ENCODE measurements around the gene SRGN.

The SRGN gene

DNA sequence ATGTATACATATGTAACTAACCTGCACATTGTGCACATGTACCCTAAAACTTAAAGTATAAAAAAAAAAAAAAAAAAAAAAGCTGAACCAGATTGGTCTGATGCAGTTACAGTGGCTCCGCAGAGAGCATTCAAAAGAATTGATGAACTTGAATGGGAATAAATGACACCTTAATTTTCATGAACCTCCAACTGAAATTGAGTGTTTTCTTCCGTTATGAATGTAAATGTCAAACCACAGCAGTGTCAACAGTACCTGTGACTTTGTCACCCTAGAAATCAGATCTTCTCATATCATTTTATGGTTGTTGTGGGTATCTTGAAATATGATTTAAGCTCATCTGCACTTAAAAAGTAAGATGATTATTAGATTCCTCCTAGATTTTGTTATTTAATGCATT, 32.7 kb upstream of the SRGN start:
- no peak for DNase-seq
- TF ChIP-seq GATA1 (IDR thresholded peaks at IDR 0.05; ENCODE audit: low read depth, low read length) (no peak), POLR2A (IDR thresholded peaks at IDR 0.05; ENCODE audit: low read length) (no peak)

DNA sequence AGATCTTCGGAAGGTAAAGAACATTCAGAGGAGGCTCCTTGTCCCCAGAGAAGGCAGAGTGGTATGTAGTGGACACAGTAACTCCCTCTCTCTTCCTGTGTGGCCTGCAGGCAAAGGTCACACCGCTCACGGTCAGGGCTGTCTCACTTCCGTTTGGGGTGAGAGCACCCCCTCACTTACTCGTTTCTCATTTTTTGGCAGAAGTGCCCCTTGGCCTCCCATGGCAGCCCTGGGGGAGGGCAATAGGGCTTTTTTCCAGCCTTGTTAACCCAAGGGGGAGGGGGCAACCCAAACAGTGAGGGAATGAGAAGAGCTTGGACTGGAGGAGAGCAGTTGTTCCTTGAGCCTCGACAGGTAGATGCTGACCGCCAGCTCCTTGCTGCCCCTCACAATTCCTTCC, 31.8 kb upstream of the SRGN start:
- DNase-seq = no peak
- TF ChIP-seq GATA1 (IDR thresholded peaks at IDR 0.05; ENCODE audit: low read depth, low read length) (no peak), POLR2A (IDR thresholded peaks at IDR 0.05; ENCODE audit: low read length) (no peak)

DNA sequence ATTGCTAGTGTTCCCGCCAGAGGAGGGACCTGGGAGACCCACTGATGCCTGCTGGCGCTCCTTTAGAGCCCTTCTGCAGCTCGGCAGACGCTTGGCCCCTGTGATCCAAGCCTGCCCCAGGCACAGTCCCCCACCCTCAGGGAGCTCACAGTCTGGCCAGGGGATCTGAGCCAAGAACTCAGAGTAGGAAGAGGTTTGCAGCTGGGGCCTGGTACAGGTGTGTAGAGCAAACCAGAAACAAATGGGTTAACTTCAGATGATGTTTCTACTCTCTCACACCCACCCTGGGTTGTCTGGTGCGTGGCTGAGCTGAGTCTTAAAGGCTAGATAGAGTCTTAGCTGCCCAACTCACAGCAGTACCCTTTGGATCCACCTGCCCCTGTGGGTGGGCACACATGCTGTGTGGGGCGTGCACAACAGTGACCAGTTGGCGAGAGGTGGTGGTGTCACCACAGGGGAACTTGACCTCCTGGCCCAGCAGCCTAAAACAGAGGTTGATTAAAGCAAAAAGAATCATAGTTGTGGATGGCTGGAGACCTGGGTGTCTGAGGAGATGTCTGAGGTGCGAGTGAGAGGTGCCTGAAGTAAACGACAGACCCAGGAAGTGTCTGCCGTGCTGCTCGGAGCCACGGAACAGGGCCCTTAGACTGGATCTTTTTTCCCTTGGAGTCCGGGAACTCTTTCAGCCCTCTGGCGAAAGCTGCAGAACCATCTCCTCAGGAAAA, 31.2 kb upstream of the SRGN start:
- DNase-seq = no peak

DNA sequence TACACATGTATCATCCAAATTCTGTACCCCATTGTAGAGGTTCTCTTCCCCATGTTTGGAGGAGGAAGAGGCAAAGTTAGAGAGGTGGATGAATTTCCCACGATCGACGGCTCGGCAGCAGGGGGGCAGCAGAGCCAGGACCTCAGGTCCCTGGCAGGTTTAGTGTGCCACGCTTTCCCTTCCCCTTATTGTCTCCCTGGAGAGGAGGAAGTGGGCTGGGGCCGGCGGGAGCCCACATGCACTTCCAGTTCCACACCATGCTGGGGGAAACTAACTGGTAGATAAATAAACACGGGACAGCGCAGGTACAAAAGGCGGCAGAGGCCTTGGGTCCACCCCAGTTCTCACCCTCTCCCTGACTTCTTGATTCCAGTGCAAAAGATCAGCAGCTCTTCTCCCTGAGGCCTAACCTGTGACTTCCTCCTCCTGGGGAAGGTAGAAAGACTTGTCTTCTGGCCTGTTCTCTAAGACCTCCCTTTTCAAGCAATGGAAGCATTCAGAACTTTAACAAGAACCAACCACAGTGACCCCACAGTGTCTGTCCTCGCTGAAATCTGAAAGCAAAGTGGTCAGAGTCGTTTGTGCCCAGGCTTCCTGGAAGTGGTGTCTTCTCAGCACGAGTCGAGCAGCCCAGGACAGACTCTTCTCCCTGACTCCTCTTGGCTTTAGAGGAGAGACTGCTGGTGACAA, 30.5 kb upstream of the SRGN start:
- TF ChIP-seq POLR2A (IDR thresholded peaks at IDR 0.05; ENCODE audit: low read length) (no peak), GATA1 (IDR thresholded peaks at IDR 0.05; ENCODE audit: low read depth, low read length) (no peak)
- DNase-seq = no peak

More for the DNA sequence above, 31.2 kb upstream of the SRGN start:
- TF ChIP-seq GATA1 (IDR thresholded peaks at IDR 0.05; ENCODE audit: low read depth, low read length) (no peak), POLR2A (IDR thresholded peaks at IDR 0.05; ENCODE audit: low read length) (no peak)

DNA sequence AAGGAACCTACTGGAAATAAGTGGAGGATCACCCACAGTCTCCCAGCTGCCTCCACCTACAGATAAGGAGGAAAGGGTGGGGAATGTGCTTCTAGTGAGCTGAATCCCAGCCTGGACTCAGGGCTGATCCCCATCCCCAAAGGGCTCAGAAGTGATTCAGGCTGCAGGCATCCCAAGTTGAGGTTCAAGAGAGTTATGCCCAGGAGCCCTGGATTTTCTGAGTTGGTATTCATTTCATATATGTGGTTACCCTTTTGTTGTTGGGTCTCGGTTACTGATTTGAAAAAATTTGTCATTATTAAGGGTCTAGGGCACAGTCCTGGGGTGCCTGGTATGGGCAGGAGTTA, 30.0 kb upstream of the SRGN start:
- TF ChIP-seq POLR2A (IDR thresholded peaks at IDR 0.05; ENCODE audit: low read length) (no peak), GATA1 (IDR thresholded peaks at IDR 0.05; ENCODE audit: low read depth, low read length) (no peak)
- no peak for DNase-seq

DNA sequence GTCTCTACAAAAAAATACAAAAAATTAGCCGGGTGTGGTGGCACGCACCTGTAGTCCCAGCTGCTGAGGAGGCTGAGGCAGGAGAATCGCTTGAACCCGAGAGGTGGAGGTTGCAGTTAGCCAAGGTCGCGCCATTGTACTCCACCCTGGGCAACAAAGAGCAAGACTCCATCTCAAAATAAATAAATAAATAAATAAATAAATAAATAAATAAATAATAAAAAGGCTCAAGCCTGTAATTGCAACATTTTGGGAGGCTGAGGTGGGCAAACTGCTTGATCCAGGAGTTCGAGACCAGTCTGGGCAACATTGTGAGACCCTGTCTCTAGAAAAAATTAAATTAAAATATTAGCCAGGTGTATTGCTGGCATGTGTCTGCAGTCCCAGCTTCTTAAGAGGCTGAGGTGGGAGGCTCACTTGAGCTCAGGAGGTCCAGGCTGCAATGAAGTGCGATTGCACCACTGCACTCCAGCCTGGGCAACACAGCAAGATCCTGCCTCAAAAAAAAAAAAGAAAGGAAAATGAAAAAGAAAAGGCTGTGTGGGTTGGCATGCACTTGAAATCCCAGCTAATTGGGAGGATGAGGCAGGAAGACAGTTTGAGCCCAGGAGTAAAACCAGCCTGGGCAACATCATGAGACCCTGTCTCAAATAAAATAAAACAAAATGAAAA, 27.6 kb upstream of the SRGN start:
- no peak for TF ChIP-seq POLR2A (IDR thresholded peaks at IDR 0.05; ENCODE audit: low read length)
- TF ChIP-seq GATA1 (IDR thresholded peaks at IDR 0.05; ENCODE audit: low read depth, low read length) = no peak
- no peak for DNase-seq

DNA sequence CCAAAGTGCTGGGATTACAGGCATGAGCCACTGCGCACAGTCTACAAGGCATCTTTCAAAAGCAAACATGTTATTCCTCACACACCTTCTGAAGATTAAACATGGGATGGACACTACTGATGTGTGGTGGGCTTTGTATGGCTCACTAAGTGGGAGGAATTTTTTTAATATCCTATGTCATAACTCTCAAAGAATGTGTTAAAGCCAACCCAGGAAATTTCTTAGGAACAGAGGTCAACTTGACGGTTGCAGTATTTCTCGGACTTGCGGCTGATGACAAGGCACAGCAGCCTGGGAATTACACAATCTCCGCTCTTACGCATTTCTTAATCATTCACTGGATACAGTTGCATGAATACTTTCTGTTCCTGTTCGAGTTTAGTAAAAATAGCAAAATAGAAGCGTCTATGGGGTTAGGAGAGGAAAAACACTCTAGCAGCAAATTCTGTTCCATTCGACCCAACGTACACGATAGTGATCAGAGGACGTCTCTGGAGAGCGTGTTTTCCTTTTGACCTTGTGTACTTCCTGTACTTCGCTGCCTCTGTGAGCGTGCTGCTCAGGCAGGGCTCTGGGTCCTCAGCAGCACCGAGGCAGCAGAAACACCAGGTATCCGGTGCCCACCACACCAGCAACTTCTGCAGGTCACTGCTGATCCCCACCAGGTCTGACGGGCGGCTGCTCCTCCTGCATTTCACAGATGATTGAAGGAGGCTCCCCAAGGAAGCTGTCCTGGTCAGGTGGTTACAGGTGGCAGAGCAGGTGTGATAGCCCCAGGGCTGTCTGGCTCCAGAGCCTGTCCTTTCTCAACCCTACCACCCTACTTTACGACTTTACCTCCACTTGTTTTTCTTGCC, 26.4 kb upstream of the SRGN start:
- DNase-seq = peak; percentile 45 to 64
- TF ChIP-seq GATA1 (IDR thresholded peaks at IDR 0.05; ENCODE audit: low read depth, low read length) (no peak), POLR2A (IDR thresholded peaks at IDR 0.05; ENCODE audit: low read length) (peak; percentile 33)

DNA sequence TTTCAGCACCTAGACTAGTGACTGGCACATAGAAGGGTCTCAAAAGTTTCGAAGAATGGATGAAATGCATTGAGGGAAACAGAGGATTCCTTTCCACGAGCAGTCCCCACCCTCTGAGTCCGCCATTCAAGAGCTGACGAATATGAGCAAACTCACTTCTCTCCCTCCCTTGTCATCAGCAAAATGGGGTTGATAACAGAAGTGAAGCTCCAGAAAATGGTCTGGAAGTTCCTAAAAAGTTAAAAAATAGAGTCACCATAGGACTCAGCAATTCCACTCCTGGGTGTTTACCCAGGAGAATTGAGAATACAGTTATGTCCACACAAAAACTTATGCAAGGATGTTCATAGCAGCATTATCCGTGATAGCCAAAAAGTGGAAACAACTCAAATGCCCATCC, 25.0 kb upstream of the SRGN start:
- DNase-seq = no peak
- TF ChIP-seq POLR2A (IDR thresholded peaks at IDR 0.05; ENCODE audit: low read length) (no peak), GATA1 (IDR thresholded peaks at IDR 0.05; ENCODE audit: low read depth, low read length) (no peak)

GRCh38 chr10:69064762-69065328, 23.1 kb upstream of the SRGN start:
- no peak for DNase-seq
- no peak for TF ChIP-seq POLR2A (IDR thresholded peaks at IDR 0.05; ENCODE audit: low read length)
- no peak for TF ChIP-seq GATA1 (IDR thresholded peaks at IDR 0.05; ENCODE audit: low read depth, low read length)

DNA sequence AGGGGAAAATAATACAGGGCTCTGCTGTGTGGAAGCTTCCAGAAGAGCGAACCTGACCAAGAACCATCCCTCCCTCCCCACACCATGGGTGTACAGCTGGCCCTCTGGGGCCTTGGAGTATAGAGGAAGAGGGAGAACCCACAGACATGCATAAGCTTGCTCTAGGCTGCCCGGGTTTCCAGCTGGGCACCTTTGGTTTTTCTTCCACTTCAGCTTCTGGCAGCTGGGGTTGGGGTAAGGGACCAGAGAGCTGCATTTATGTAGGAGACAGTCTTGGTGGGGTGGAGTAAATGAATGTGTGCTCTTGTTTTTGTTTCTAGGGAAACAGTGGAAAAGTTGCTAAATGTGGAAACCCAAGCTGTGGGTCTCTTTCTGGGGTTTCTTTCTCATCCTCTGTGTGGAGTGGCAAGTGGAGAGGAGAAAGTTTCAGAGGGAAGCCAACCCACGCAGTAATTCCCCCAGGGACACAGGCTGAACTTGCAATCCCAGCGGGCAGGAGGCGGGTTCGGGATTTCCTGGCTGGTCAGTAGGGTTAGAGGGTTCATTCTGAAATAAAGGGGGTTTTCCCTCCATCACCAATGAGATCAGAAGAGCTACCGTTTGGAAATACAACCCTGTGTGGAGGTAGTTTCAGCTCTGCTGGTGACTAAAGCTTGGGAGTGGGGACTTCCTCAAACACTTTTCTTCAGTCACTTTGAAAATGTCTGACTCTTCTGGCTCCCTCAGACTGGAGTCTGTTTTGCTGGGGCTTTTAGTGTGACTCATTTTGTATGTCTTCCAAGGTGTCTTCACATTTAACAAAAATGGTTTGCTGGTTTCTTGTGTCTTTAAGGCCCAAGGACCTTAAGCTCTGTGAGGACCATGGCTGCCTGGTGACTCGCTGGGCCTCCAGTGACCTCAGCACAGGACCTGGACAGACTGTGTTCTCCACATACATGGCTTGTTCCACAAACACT, 22.2 kb upstream of the SRGN start:
- TF ChIP-seq POLR2A (IDR thresholded peaks at IDR 0.05; ENCODE audit: low read length) = no peak
- TF ChIP-seq GATA1 (IDR thresholded peaks at IDR 0.05; ENCODE audit: low read depth, low read length) = no peak
- DNase-seq = no peak

GRCh38 chr10:69067189-69067588, 20.7 kb upstream of the SRGN start:
- no peak for TF ChIP-seq GATA1 (IDR thresholded peaks at IDR 0.05; ENCODE audit: low read depth, low read length)
- TF ChIP-seq POLR2A (IDR thresholded peaks at IDR 0.05; ENCODE audit: low read length) = no peak
- no peak for DNase-seq

DNA sequence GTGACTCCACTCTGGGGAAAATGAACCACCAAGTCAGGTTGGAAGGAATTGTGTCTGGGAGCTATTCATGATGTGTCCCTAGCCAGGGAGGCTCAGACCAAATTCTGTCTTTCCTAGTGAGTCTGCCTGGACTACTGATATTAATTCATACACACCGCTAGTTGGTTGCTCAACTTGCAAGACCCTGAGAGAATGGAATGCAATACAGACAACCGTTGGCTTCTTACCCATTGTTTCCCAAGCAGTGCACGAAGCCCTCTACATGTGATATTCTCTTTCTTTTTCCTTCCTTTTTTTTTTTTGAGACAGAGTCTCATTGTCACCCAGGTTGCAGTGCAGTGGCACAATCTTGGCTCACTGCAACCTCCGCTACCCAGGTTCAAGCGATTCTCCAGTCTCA, 19.4 kb upstream of the SRGN start:
- TF ChIP-seq GATA1 (IDR thresholded peaks at IDR 0.05; ENCODE audit: low read depth, low read length) = no peak
- no peak for TF ChIP-seq POLR2A (IDR thresholded peaks at IDR 0.05; ENCODE audit: low read length)

More for the DNA sequence above, 19.4 kb upstream of the SRGN start:
- DNase-seq = no peak

Data from erythroblast (primary cell).